ENCODE measurements around the gene TTC22.

GRCh38 chr1:54836594-54836993 is 35.5 kb upstream of the TTC22 start:
- TF ChIP-seq CTCF (IDR thresholded peaks at IDR 0.05) = no peak
- TF ChIP-seq POLR2A (IDR thresholded peaks at IDR 0.05) = no peak
- TF ChIP-seq POLR2AphosphoS5 (IDR thresholded peaks at IDR 0.05) = no peak
- TF ChIP-seq EP300 (IDR thresholded peaks at IDR 0.05) = no peak
